Forelimb muscle (tissue), 1 donor: ENCODE data around the gene GPR183. TPM values are rescaled to one million over a fixed set of nuclear protein-coding genes. Genes with fewer than 3 reads are reported as not detected.

Experiments
- DNase-seq: peaks from one replicate; pipeline ENCODE4 v3.0.0-alpha.2; 2013; ENCODE audit warnings: low read depth
- polyA plus RNA-seq: library from polyadenylated mRNA; unstranded; fragments of 120-200 nt; gene quantifications from one replicate; pipeline ENCODE4 v1.2.1, GENCODE V29; 2013; ENCODE audit not compliant: insufficient read length

Gene GPR183, protein sequence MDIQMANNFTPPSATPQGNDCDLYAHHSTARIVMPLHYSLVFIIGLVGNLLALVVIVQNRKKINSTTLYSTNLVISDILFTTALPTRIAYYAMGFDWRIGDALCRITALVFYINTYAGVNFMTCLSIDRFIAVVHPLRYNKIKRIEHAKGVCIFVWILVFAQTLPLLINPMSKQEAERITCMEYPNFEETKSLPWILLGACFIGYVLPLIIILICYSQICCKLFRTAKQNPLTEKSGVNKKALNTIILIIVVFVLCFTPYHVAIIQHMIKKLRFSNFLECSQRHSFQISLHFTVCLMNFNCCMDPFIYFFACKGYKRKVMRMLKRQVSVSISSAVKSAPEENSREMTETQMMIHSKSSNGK
- 3.2 TPM for polyA plus RNA-seq

DNA sequence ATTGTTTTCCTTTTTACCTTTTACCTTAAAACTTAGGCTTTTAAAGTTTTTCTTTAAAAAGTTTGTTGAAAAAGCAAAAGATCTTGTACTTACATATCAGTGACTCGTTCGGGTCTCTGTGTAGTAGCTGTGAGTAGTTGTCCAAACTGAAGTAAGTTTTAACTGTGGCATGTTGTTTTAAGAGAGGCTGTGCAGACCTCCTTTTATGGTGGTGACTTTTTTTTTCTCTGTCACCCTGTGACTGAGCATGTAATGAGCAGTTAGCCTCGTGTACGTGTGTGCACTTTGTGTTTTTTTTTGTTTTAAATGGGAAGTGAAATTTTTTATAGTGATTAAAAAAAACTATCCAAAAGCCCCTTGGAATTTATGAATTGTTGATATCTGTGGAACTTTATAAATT is at the start of gene GPR183:
Gene GPR183, minus strand, starts transcription at position 153 of the 400 bp plus-strand sequence. CDS start 11,254 bp downstream, outside the sequence.
- no peak for DNase-seq

DNA sequence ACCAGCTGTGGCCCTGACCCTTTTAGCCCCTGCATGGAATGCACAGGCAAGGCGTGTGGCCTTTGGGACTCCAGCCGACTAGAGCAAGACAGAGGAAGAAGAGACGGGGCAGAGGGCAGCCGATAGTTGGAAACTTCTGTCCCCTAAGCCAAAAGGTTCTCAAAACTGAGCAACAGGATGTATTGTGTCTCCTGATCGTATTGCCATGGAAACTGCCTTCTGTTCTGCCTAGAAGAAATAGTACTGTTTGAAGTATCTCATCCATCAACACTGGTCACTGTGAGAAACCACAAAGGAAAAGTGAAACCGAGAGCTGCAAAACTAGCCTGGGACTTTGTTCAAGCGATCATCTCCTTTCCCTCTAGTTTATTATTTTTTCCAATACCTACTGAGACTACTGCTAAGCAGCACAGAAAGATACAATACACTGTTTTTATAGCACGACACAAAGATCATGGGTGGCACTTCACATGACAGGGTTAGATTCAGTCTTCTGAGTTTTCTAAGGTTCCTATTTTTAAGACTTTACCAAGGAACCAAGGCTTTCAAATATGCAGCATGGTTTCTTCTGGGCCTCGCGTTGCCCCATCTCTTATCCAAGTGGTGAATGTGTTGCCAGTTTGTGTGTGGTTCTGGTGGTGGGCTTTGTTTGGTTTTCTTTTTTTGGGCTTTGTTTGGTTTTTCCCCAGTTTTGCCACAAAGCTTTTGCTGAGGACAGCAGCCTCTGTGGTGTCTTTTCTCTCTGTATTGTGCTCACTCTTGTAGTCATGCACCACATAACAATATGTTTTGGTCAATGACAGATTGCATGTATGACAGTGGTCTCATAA is 49.3 kb upstream of the GPR183 start:
- DNase-seq: peak; percentile 35

DNA sequence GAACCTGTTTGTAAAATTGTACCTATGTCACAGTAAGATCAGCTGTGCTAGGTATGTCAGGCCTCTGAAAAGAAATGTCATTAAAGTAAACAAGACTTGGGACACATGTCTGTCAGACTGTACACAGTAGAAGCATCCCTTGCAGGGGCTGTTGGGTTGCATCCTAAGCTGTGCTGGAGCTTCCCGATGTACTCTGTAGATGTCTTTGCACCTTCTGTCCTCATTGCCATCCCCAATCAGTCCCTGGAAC is 48.7 kb upstream of the GPR183 start:
- DNase-seq: no peak

DNA sequence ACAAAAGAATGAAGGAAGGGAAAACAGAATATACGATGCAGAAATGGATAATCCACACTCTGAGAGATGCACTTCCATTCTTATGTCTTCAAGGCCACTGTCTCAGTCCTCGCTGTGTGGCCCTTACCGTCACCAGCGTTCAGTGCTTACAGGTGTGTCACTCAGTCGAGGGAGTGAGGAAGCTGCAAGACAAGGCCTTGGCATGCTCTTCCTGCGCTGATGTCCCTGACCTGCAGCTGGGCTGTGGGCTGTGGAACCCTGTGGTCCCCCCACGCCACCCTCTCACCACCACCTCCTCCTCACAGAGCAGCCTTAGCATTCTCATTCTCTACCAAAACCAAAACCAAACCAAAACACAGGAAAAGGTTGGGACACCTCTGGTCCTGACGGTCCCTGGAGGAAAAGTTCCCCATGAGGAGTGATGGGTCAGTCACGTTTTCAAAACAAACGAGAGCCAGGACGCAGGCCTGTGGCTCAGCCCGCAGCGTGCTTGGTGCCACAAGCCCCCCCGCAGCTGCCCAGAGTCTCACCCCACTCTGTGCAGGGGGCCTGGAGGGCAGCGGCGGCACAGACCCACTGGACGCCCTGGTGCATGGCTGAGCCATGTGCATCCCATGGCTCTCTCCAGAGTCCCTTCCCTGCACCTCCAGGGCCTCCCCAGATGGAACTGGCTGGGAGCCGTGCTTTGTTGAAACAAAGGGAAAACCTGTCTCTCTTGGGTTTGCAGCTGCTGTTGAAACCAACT is 48.2 kb upstream of the GPR183 start:
- DNase-seq: no peak

DNA sequence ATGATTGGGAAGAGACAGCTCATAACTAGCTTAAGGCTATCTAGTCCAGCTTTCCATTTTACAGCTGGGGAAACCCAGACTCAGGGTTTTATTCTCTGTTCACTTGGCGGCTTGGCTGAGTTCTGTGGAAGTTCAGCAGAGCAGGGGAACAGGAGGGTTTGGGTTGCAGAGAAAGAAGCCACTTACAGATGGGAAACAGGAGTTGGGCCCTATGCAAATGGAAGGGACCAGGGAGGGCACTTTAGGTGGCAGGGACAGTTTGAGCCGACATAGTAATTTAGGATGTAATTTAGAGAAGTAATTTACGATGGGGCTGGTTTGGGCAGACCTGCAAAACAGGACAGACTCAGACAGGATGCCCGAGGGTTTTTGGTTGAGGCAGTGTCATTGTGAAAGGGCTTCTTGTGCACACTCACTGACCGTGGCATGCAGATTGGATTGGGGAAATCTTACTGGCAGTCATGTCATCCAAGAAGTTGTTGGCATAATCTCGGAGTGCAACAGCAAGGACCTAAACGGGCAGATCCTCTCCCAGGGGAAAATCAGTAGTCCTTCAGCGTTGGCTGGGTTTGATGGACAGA is 47.3 kb upstream of the GPR183 start:
- DNase-seq: no peak

DNA sequence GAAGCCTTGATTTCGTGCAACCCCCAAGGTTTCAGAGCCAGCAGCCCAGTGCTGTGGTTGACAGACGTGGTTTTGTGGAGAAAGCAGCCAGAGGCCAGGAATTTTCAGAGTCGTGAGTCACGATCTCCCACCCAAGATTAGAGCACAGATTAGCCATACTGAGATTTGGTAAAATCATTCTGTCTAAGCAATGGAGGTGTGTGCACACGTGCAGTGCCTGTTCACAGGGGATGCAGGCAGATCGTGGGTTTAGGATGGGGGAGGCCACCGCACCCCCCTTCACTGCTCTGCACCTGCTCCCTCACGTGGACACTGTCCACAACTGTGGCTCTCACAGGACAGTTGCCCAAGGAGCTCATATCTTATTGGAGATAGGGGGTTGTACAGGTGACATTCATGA is 46.6 kb upstream of the GPR183 start:
- no peak for DNase-seq

DNA sequence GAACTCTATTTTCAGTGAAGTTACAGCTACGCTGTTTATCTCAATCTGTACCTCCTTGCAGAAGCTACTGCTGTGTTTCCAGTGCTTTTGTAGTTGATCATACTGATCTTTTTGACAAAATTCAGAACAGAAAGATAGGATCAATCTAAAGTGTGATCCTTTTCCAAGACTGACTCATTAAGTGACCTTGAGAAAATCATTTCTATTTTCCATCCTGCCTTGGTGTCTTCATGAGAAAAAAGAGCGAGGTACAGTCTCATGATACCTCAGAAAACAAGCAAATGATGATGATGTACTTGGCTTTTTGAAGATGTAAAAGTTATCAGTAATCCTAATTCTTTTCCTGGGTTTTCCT is 46.0 kb upstream of the GPR183 start:
- DNase-seq: no peak

DNA sequence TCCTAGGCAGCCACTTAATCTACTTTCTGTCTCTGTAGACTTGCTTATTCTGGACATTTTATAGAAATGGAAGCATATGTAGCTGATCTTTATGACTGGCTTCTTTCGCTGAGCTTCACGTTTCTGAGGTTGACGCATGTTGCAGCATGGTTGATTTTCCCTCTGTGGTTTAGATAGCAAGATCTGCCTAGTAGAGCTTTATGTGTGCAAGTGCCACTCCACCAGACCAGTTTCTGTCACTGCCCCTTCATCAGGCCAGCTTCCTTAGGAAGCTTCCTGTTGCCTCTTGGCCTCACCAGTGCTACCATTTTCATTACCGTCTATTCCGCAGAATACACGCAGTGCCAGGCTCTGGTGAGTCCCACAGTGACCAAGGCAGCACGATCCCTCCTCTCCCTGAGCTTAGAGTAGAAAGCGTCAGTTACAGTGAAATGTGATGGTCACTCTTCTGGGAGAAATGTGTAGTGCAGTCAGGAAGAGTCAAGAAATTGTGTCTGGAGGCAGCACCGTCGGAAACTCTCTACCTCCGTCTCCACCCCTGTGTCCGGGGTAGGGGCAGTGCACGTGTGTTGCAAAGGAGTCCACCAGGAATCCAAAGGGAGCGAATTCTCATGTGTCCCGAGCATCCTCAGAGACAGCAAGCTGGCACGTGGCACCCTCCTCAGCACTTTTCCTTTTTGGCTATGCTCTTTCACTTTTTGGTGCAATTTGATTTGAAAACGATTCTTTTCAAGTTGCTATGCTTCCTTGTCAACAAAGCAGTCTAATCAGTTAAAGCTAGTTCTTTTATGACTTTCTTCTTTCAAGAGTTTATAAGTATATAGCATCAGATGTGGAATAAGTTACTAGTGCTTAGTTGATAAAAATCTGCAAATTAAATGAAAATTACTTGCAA is 45.4 kb upstream of the GPR183 start:
- DNase-seq: no peak

DNA sequence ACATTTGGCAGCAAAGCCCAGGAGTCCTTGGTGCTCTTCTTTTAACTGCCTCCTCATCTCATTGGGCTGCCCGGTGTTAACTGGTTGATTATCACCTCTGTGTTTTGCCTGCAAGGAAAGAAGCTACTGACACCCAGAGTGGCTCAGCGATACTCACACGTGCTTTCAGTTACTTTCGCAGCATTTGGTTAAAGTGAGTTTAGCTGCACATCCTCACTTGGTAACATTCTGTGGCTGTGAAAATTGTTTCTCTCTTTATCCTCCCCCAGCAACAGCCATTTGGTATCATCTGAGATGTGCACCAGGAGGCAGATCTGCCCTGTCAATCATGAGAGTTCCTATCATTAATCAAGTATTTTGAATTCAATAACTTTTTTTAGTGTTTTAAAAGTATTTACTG is 44.6 kb upstream of the GPR183 start:
- DNase-seq: no peak

DNA sequence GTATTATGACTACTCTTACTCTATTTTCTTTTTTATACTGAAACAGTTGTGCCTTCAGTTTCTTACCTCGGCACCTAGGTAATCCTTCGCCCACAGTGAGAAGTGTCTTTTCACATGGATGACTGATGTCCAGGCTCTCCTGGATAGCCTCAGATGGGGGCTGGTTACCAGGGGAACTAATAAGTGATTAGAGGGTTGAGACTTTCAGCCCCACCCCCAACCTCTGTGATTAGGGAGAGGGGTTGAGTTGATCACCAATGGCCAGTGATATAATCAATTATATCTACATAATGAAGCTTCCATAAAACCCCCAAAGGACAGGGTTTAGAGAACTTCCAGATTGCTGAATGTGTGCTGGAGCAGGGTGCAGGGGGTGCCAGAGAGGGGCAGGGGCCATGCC is 43.0 kb upstream of the GPR183 start:
- no peak for DNase-seq

DNA sequence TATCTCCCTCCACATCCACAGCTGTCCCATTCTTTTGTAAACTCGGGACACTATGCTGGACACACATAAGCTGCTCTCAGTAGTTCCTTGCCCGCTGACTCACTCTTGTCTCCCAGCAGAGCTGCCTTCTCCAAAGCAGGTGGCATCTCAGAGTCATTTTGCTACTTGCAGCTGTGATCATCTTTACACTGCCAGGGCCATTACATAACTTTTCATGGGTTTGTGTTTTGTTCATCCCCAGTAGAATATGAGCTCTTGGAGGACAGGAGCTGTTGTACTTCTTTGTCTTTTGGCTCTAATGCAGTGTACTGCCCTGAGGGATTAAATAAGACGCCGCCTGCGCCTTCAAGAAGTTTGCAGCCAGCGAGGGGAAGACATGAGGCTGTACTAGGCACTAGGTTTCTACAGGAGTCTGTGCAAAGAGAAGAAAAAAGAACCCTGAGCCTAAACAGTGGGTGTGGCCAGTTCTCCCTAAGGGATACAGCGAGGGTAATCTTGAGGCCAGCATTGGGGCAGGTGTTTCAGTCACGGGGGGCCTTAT is 40.8 kb upstream of the GPR183 start:
- no peak for DNase-seq

DNA sequence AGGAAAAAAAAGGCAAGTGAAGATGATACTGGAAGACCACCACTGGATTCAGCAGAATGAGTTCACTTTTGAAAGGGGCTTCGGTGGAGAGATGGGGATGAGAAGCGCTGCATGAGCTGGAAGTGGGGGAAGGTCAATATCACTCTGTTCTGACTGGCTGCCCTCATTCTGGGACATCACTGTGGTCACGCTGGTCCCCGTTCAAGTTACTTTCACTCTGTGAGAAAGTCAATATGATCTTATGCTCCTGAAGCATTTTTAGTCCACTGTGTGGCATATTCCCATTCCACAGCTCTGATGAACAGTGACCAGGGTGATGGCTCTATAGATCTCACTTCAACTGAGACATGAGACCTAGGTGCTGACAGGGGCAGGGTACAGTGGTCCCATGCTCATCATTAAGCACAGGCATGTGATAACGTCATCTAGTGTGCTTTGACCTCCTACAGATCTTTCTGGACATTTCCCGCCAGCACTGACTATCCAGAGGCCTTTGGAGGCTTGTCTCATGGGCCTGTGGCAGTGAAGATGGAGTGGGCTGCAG is 40.2 kb upstream of the GPR183 start:
- no peak for DNase-seq

DNA sequence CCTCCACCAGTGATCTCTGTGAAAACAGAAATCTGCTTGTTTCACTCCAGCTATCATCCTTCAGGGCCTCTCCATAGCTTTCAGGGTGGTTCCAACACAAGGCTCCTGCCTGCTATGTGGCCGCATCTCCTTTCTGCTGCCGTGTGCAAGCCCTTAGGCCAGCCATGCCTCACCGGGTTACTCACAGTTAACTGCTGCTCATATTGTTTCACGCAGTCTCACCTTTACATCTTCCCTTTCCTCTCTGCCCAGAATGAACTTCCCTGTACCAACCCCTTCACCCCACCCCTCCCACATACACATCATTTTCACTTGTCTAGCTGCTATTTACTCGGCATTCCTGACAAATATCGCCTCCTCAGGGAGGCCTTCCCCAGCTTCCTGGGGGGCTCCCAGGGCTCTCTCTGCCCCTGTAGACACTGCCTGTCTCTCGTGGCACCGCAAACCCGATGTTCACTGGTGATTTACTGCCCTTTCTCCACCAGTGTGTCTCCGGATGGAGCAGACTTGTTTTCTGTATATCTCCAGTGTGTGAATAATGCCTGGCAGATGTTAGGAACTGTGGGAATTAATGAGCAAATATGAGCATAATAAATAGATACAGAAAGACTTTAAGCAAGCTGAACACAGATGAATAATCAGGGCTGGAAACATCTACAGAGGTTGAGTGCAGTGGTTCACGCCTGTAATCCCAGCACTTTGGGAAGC is 39.3 kb upstream of the GPR183 start:
- no peak for DNase-seq

DNA sequence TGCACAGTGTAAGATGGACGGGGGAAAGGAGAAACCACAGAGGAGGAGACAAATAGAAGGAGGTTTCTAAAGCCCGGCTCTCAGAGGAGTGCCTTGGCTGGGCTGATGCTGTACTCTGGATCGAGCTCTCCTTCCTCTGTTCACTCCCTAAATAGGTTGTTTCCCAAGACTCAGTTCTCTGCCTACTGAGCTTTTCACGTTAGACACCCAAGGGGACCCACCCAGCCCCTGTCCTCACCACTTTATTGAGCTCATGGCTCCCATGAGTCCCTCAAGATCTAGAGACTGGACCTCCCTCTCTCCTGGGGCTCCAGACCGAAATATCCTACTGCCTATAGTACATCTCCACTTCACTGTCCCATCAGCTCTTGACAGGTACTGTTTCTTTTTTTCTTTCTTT is 38.1 kb upstream of the GPR183 start:
- no peak for DNase-seq

DNA sequence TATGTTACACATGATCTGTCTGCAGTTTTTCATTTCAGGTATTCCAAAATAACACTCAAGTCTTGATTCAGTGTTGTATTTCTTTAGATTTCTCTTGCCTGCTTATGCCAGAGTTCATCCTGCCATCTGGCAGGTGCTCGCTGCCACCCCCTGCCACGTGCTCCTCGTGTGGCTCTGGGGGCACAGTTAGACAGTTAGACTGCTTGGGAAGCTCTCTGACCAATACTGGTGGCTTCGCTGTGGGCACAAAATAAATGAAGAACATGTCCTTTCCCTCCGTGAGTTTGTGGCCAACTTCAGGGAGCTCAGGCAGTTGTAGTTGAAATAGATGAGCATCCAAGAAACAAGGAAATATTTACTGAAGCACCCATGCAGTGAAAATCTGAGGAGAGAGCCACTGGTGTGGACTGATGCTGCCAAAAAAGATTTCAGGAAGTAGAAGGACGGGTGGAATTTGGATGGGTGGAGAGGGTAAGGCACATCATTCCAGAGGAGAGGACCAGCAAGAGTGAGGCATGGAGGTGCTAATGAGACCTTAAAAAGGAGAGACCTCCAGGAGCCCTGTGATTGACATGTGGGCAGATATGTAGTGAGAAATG is 37.5 kb upstream of the GPR183 start:
- no peak for DNase-seq

DNA sequence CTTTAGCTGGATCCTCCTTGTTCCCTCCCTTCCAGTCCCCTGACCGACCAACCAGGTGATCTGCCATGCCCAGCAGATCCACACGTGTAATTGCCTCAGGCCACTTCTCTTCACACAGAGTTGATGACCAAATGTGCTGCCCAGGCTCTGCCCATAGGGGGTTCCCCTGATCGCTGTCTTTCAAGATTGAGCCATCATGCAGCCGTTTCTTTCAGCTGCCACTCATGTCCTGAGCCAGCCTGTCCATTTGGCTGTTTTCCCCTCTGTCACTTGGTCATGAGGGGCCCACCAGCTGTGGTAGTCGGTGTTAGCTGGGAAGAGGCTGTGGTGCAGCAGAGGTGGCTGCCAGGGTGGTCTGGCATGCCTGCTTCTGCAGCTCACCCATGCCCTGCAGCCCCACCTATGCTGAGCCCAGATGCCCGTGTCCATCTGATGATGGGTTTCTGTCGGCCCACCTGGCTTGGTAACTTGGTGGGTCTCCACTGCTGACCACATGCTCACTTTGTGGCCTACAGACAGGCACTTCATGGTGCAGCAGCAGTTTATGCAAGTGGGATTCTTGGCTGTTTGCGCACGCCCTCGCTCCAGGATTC is 35.6 kb upstream of the GPR183 start:
- DNase-seq: no peak

DNA sequence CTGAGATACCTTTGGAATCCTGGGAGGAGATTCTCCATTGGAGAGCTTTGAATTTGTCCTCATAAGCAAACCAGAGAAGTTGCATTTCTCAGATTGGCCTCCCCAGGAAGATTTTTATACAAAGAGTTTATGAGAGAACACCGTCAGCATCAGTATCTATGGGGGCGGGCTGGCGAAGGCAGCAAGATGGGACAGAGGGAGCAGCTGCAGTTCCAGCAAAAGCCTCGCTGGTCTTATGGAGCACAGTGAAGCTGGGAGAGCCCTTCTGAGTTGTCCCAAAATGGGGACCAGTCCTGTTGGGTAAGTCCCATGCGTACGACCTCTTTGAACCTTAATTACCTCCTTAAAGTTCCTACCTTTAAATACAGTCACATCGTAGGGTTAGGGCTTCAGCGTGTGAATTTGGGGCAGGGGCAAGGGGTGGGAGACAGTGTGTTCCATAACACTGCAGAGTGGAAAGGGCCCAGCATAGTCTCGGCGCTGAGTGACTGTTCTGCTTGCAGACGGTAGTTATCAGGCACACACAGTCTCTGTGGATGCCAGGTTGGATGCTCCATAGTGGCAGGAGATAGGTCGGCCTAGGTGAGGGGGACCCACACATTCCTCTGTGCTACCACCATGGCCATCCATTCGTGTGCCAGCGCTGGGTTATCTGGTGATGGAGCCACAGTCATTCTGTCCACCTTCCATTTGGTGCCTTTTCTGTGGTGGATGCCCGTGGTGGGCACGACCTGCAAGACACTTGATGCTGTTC is 34.9 kb upstream of the GPR183 start:
- DNase-seq: no peak

DNA sequence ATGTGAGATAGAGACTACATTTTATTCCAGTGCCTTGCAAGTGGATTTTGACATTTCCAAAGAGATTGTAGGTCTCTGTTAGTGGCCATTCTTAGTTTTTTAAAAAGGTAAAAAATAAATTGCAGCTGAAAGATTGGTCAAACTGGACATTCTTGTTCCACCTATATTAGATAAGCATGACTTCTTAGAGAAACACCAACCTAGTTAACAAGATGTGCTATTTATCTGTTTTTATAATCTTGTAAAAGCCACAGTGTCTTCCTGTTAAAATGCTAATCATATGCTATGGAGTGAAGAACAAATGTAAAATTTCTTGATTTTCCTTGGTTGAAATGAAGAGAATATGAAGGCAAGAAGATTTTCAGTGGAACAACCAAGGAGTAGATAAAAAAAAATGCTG is 33.4 kb upstream of the GPR183 start:
- no peak for DNase-seq
